GM12875 (cell line): Measurements from ENCODE around the gene PNPLA6.

Source experiments
- H3K4me3 ChIP-seq: one replicate; pipeline ENCODE4 v1.5.1; 2011; ENCODE audit warnings: low read depth, low read length, control low read depth
- TF ChIP-seq, protein P1 (sequence below): IDR thresholded peaks from 2 replicates; pipeline ENCODE4 v1.5.1; 2011; ENCODE audit warnings: low read depth, mild to moderate bottlenecking, control low read depth, inconsistent platforms, low read length, moderate library complexity, borderline replicate concordance; ENCODE audit not compliant: insufficient read depth

PNPLA6 gene

DNA sequence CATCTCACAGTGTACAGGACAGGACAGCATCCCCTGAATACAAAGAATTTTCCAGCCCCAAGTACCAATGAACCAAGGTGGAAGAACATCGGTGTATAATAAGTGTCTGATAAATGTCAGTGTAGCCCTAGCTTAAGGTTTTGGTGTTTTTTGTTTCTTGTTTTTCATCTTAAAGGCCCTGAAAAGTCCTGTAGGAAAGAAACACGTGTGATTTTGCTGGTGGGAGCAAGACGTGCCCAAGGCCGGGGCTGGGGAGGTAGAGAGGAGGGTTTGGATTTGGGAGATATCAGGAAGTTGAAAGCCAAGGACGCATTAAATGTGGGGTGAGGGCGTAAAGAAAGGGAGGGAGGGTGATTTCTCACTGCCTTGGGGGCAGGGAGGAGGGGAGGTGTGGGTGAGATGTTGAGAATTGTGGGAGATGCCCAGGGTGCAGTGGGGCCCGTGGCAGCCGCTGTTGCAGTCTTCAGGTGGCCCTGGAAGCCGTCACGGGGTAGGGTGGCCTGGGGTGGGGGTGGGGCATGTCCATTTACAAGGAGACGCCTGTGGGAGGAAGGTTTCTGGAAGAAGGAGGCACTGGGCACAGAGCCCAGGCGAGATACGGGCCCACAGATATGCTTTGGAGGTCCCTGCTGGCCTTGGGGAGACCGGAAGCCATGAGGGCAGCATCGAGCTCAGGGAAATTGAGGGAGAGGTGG lies 66.9 kb downstream of the PNPLA6 start:
- no peak overlapping the region for H3K4me3 ChIP-seq
- TF ChIP-seq, protein P1, sequence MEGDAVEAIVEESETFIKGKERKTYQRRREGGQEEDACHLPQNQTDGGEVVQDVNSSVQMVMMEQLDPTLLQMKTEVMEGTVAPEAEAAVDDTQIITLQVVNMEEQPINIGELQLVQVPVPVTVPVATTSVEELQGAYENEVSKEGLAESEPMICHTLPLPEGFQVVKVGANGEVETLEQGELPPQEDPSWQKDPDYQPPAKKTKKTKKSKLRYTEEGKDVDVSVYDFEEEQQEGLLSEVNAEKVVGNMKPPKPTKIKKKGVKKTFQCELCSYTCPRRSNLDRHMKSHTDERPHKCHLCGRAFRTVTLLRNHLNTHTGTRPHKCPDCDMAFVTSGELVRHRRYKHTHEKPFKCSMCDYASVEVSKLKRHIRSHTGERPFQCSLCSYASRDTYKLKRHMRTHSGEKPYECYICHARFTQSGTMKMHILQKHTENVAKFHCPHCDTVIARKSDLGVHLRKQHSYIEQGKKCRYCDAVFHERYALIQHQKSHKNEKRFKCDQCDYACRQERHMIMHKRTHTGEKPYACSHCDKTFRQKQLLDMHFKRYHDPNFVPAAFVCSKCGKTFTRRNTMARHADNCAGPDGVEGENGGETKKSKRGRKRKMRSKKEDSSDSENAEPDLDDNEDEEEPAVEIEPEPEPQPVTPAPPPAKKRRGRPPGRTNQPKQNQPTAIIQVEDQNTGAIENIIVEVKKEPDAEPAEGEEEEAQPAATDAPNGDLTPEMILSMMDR, result no peak

DNA sequence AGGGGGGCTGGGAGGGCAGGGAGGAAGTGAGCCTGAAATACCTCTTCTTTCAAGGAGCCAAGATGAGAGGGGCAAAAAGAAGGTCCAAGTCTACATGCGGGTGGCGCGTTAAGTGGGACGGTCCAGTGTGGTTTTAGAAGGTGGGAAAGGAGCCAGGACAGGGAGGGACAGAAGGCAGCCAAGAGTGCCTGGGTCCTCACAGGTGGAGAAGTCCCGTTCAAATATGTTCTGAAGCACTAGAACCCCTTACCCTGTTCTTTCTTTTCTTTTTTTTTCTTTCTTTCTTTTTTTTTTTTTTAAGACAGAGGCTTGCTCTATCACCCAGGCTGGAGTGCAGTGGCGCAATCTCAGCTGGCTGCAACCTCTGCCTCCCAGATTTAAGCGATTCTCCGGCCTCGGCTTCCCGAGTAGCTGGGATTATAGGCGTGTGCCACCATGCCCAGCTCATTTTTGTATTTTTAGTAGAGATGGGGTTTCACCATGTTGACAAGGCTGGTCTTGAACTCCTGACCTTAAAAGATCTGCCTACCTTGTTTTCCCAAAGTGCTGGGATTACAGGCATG lies 67.5 kb downstream of the PNPLA6 start:
- TF ChIP-seq, protein P1, result no peak

DNA sequence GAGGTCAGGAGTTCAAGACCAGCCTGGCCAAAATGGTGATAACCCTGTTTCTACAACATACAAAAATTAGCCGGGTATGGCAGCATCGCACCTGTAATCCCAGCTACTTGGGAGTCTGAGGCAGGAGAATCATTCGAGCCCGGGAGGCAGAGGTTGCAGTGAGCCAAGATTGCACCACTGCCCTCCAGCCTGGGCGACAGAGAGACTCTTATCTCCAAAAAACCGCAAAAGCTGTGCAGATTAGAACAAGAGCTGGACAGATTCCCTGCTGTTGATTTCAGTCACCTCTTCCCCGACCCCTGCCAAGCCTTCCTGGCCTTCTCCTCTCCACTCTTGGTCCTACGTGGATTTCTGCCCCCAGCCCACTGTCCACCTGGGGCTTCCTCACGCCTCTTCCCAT lies 68.4 kb downstream of the PNPLA6 start:
- TF ChIP-seq, protein P1, result no peak
- no peak overlapping the region for H3K4me3 ChIP-seq

More for the DNA sequence above, 67.5 kb downstream of the PNPLA6 start:
- H3K4me3 ChIP-seq, result no peak overlapping the region

DNA sequence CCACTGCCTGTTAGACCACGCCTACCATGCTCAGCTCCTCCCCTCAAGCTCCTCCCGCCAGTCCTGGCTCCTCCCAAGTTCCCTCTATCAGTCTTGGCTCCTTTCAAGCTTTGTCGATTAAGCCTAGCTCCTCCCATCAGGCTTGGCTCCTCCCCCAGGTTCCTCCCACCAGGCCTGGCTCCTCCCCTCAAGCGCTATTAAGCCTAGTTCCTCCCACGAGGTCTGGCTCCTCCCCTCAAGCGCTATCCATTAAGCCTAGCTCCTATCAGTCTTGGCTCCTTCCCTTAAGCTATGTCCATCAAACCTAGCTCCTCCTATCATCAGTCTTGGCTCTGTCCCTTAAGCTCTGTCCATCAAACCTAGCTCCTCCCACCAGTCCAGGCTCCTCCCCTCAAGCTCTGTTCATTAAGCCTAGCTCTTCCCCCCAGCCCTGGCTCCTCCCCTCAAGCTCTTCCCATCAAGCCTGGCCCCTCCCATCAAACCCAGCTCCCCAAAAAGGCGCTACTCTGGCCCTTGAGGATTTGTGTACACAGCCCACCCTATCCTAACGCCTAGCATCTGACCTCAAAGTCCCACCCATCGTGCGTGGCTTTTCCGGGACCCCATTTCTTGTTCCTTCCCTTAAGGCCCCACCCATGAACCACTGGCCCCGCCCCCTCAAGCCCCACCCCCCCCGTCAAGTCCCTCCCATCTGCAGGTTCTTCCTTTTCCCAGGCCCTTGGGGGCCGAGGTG lies 70.1 kb downstream of the PNPLA6 start:
- H3K4me3 ChIP-seq, result no peak overlapping the region
- TF ChIP-seq, protein P1, result no peak

DNA sequence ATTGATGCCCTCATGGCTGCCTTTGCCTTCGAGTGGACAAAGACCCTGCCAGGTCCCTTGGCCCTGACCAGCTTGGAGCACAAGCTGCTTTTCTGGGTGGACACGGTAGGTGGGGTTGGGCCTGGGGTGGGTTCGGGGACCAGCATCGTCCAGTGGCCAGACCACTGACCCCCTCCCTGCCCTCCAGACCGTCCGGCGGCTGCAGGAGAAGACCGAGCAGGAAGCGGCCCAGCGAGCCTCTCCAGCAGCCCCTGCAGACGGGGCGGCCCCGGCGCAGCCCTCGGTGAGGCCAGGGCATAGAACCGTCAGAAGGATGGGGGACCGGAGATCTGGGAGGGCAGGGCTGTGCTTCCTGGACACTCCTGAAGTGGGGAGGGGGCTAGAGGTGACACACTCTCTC lies 70.8 kb downstream of the PNPLA6 start:
- H3K4me3 ChIP-seq, result no peak overlapping the region
- TF ChIP-seq, protein P1, result no peak

DNA sequence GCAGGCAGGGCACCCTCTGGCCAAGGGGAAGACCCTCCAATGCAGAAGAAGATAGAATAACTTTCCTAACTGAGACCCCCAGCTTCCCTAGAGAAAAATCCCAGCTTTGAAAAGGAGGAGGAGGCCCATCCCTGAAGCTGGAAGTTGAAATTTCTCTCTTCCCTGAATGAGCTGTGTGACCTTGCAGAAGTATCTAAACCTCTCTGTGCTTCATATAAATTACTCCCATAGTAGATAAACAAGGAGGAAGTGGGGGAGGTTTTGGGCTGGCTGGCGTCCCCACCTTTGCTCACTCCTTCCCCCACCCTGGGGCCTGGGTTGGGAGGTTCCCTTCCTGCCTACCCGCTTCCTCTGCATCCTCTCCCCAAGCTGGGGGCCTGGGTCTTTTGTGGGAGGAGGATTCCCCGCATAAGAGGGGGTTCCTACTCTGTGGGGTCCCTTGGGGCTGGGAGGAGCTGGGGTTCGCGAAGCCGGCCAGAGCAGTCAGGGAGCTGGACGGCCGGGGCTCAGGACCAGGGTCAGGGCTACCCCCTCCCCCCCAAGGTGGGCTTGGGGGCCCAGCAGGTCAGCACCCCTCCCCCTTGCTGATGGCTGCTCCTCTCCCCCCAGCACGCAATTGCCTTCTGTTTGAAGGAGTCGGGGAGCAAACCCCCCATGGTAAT lies 71.8 kb downstream of the PNPLA6 start:
- H3K4me3 ChIP-seq, result no peak overlapping the region
- TF ChIP-seq, protein P1, result no peak
